Measurements from ENCODE around the gene PIK3CA. TPM values are rescaled to one million over a fixed set of nuclear protein-coding genes. Genes with fewer than 3 reads are reported as not detected.

Gene PIK3CA
- total RNA-seq, 1 donor from 2014 or later, result 30.6 TPM

- H3K4me1 ChIP-seq, result no peaks in the 10 kb centered on the region
- DNase-seq, result no peak
- intact Hi-C loops (cut with DNase I), result no loop called here
- no peaks in the 10 kb centered on the region for H3K9me3 ChIP-seq
- no peak overlapping the region for H3K4me3 ChIP-seq
- no peaks in the 10 kb centered on the region for H3K36me3 ChIP-seq
- ATAC-seq, result no peak
- no peak for TF ChIP-seq CTCF (IDR thresholded peaks at IDR 0.05)
- no peaks in the 10 kb centered on the region for H3K27me3 ChIP-seq
- no peak overlapping the region for H3K27ac ChIP-seq
Measured at GRCh38 chr3:179289295-179289694, 141.1 kb downstream of the PIK3CA start.

Other genes with a start within 250 kb of the PIK3CA start
- 30.9 TPM for gene ZMAT3, start 76.5 kb upstream of the PIK3CA start, total RNA-seq
- gene KCNMB3, start 102.8 kb downstream of the PIK3CA start, total RNA-seq, result 2.5 TPM
- gene ZNF639, start 174.7 kb downstream of the PIK3CA start, total RNA-seq, result 28.9 TPM
- 48.3 TPM for gene MFN1, start 199.4 kb downstream of the PIK3CA start, total RNA-seq